ACHN (cell line): ENCODE data around the gene SLC22A7.
A peak's percentile ranks its signal among the peaks of the same experiment; 100 is the strongest.

Experiments used
- DNase-seq: peaks from one replicate; pipeline ENCODE4 v3.0.0-alpha.2; 2015
- in situ Hi-C: cut with HindIII; loops from 2 replicates; pipeline ENCODE4 v1.10.0; 2017; ENCODE audit warnings: low sequenced_read_pairs, low pct_ligation_motif_present, low pct_unique_long_range_greater_than_20kb

SLC22A7 gene

GRCh38 chr6:43263314-43264178, 34.5 kb upstream of the SLC22A7 start:
- peak; percentile 62 for DNase-seq
- in situ Hi-C loops: no loop called here

- DNase-seq: no peak
- in situ Hi-C loops: no loop called here
Observed at GRCh38 chr6:43264599-43265145, 33.4 kb upstream of the SLC22A7 start.

- in situ Hi-C loops: no loop called here
- no peak for DNase-seq
Observed at GRCh38 chr6:43265564-43265963, 32.5 kb upstream of the SLC22A7 start.

- no peak for DNase-seq
- in situ Hi-C loops: no loop called here
Observed at GRCh38 chr6:43267619-43268354, 30.3 kb upstream of the SLC22A7 start.

- DNase-seq: no peak
- in situ Hi-C loops: no loop called here
Observed at GRCh38 chr6:43268355-43268700, 29.7 kb upstream of the SLC22A7 start.

- in situ Hi-C loops: no loop called here
- no peak for DNase-seq
Observed at GRCh38 chr6:43268782-43269272, 29.2 kb upstream of the SLC22A7 start.

GRCh38 chr6:43269273-43270007, 28.6 kb upstream of the SLC22A7 start:
- in situ Hi-C loops: no loop called here

GRCh38 chr6:43271103-43271815, 26.8 kb upstream of the SLC22A7 start:
- in situ Hi-C loops: no loop called here
- no peak for DNase-seq

More at GRCh38 chr6:43269273-43270007, 28.6 kb upstream of the SLC22A7 start:
- no peak for DNase-seq

- no peak for DNase-seq
- in situ Hi-C loops: no loop called here
Observed at GRCh38 chr6:43271944-43272343, 26.1 kb upstream of the SLC22A7 start.

GRCh38 chr6:43273707-43274106, 24.4 kb upstream of the SLC22A7 start:
- no peak for DNase-seq
- in situ Hi-C loops: no loop called here

GRCh38 chr6:43274127-43274915, 23.7 kb upstream of the SLC22A7 start:
- DNase-seq: no peak
- in situ Hi-C loops: no loop called here

- peak; percentile 14 for DNase-seq
- in situ Hi-C loops: no loop called here
Observed at GRCh38 chr6:43274916-43275597, 23.0 kb upstream of the SLC22A7 start.

- DNase-seq: no peak
Observed at GRCh38 chr6:43275801-43276576, 22.1 kb upstream of the SLC22A7 start.

GRCh38 chr6:43276577-43277305, 21.3 kb upstream of the SLC22A7 start:
- in situ Hi-C loops: no loop called here
- DNase-seq: no peak

More at GRCh38 chr6:43275801-43276576, 22.1 kb upstream of the SLC22A7 start:
- in situ Hi-C loops: no loop called here

- no peak for DNase-seq
- in situ Hi-C loops: no loop called here
Observed at GRCh38 chr6:43277306-43277642, 20.8 kb upstream of the SLC22A7 start.
